ENCODE data around the gene SCO1.

The SCO1 gene

DNA sequence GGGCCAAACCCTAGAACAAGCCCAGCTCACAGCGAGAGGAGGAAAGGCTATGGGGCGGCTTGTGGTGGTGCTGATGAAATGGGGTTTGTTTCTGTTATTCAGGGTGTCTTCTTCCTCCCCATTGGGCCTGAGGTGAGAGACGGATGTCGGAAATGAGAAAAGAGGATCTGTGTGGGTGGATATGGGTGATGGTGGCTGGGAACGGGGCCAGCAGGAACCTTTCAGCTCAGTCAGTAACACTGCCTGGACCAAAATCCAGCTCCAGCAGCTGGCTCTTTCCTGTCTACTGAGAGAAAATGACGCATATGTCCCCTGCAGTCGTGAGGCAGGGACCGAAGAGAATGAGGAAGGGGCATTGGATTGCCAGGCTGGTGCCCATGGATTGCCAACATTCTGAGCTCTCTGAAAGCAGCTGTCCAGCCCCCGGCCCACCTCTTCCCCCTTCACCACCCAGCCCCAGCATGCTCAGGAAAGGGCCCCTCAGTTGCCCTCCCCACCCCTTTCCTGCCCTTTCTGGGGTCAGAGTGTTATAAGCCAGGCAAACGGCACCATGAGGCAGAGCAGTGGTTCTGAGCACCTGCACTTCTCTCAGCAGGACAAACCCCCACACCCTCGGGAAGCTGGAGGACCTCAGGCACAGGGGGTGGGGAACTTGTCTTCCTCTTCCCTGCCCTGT, 44.2 kb downstream of the SCO1 start:
- DNase-seq (ENCODE audit: low spot score) = no peak

DNA sequence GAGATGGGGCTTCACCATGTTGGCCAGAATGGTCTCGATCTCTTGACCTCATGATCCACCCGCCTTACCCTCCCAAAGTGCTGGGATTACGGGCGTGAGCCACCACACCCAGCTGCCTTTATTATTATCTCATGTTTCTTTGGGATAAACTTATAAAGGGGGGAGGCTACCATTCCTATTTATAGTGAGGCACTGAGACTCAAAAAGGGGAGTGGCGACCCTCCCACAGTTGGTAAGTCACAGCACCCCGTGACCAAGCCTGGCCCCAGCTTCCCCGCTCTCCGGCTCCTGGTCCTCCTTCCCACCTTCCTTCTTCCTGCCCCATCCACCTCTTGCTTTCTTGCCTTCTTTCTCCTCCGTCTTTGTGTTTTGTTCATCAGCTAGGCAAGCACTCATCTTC, 45.4 kb downstream of the SCO1 start:
- DNase-seq (ENCODE audit: low spot score) = no peak

DNA sequence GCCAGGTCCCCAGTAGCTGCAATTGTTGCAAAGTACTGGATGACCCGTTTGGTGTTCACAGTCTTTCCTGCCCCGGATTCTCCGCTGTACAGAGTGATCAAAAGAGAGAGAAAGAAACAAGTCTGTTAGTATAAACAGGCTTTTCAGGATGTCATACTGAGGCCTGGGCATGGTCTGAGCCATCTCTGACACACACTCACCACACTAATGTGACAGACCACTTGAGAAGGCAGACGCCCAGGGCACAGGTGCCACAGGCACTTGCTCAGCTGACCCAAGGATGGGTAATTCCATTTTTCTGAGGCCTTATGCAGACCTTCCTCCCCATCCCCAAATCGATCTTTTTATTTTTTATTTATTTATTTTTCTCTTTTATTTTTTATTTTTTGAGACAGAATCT, 47.7 kb downstream of the SCO1 start:
- DNase-seq (ENCODE audit: low spot score) = no peak

DNA sequence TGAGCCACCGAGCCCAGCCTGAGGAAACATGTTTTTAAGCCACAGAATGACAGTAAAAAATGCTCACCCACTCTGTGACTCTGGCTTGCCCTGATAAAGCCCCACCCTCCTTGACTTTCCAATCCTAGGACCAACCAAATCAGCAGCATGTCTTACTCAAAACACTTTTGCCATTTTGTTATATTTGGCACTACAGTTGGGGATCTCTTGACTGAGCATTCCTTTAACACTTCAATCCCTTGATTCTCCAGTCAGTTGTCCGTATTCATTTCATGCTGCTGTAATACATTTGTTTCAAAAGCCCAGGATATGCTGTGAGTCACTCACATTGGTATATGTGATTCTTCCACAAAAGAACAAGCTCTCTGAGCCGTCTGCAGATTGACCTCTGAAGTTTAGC, 48.4 kb downstream of the SCO1 start:
- DNase-seq (ENCODE audit: low spot score) = no peak

DNA sequence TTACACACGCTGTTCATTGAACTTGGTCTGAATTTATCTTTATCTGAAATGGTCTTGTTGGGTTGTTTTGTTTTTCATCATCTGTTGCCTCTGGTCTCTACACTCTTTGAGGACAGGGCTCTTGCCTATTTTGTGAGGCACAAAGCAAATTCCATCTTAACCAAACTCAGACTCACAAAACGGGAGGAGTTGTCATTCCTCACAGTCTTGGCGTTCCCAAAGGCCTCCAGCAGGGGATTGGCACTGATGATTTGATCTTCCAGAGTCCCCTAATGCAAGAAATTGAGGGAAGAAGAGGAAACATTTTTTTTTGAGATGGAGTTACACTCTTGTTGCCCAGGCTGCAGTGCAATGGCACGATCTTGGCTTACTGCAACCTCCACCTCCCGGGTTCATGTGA, 49.0 kb downstream of the SCO1 start:
- no peak for DNase-seq (ENCODE audit: low spot score)

DNA sequence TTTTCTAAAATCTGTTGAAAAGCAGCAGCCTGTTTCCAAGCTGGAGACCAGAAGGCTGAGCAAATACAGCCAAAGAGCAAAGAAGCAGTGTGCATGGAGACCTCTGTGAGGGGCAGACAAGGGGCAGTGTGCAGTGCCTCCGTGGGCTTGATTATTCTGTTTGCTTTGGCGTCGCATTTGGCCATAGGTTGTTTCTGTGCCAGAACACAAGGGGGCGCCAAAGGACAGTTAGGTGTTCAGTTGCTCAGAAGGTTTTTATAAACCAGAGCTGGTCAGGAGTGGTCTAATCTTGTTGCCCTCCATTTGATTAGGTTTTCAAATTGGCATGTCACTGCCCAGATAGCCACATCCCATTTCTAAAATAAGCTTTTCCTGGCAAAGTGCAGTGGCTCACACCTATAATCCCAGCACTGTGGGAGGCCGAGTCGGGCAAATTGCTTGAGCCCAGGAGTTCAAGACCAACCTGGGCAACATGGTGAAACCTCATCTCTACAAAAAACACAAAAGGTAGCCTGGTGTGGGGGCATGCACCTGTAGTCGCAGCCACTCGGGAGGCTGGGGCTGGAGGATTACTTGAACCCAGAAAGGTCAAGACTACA, 50.8 kb downstream of the SCO1 start:
- DNase-seq (ENCODE audit: low spot score) = peak; percentile 65

DNA sequence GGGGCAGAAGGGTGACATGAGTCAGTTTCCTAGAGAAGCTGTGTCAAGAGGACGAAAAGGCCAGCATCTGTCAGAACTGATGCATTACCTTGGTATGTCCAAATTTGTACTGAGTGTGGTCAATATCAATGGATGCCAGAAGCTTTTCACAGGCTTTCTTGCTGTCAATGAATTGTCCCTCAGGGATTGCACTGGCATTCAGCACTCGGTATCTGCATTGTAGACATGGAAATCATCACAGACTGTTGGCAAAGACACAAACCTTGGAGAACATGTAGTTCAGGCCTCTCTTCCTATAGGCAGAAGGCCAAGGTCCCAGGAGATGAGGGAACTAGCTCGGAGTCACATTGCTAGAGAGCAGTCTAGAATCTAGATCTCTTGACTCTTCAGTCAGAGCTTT, 56.9 kb downstream of the SCO1 start:
- DNase-seq (ENCODE audit: low spot score) = no peak

DNA sequence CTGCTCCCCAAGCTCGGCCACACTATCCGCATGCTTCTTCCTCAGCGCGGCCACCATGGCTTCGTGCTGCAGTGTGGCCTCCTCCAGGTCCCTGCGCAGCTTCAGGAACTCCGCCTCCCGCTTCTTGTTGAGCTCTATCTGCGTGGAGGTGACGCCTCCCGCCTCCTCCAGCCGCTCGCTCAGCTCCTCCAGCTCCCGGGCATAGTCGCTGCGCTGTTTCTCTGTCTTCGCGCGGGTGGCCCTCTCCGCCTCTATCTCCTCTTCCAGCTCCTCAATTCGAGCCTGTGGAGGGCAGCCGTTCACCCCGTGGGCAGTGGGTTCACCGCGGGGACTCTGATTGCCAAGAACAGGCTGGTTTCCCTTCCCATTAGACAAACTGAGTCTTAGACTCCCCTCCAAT, 59.2 kb downstream of the SCO1 start:
- DNase-seq (ENCODE audit: low spot score) = no peak

DNA sequence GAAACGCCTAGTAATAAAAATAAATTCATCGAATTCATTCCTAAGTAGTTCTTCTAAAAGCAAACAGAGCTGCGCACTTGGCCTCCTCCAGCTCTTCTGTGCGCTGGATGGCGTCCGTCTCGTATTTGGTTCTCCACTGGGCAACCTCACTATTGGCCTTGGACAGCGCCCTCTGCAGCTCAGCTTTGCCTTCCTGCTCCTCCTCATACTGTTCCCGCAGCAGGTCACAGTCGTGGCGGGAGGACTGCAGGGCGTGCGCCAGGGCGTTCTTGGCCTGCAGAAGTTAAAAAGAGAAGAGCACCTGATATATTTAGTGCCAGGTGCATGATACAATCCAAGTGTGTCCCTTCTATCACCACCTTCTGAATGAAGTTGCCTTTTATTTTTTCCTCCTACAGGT, 62.0 kb downstream of the SCO1 start:
- DNase-seq (ENCODE audit: low spot score) = no peak

DNA sequence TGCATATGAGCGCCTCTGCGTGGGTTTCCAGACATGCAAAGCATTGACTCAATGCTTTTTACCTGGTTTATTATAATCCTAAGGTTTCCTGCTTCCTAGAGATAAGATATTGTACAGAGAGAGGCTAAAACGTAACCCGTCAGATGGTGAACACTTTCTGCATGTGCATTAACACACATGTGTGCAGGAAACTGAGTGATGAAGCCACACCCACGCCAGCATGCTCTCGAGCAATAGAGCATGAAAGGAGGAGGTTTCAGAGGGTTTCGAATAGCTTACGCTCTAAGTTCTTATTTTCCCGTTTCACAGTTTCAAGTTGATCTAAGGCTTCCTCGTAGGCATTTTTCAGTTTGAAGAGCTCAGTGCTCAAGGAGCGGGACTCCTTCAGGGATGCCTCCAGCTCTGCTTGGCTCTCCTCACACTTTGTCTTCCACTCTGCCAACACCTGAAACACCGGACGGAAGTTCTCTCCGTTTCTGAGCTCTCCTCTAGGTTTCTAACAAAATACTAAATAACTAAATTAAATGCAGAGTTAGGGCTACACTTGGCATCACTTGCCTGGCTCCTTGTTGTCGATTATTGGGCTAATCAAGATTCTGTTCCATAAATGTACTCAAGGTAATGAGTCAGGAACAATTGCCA, 63.5 kb downstream of the SCO1 start:
- DNase-seq (ENCODE audit: low spot score) = no peak

DNA sequence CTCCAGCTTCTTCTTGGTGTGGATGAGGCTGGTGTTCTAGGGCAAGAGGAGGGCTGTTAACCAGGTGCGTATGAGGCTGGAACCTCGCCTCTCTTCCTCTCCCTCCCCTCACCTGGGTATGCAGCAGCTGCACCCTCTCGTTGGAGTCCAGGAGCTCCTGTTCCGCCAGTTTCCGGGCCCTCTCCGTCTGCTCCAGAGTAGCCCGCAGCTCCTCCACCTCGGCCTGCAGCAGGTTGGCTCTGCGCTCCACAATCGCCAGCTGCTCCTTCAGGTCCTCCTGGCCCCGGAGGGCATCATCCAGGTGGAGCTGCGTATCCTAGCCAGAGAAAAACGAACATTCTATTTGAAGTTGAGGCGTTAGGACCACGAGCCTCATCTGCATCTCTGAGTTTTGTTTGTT, 65.6 kb downstream of the SCO1 start:
- no peak for DNase-seq (ENCODE audit: low spot score)

DNA sequence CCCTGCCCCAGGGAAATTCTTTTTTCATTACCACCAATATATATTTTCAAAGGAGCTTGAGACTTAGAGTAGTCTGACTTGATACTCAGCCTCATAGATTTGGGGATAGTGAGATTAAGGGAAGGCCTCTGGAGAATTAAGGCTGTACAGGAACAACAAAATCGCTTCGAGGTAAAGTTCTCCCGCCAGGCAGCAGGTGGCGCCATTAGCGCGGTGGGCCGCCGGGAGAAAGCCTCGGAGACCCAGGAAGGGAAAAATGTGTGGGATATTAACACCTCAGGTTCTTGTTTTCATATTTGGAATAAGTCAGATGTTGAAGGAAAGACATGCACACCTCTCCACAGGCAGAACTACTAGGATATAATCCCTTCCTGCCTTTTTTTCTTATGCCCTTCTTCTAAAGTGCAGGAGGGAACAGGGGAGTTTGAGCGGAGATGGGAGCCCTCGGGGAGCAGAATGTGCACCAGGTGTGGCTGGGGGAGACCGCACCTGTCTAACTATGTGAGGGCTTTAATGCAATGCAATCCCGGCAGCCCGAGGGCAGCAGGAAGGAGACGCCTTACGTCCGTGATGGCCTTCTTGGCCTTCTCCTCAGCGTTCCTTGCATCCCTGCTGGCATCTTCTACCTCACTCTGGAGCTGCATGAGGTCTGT, 66.2 kb downstream of the SCO1 start:
- peak; percentile 66 for DNase-seq (ENCODE audit: low spot score)

DNA sequence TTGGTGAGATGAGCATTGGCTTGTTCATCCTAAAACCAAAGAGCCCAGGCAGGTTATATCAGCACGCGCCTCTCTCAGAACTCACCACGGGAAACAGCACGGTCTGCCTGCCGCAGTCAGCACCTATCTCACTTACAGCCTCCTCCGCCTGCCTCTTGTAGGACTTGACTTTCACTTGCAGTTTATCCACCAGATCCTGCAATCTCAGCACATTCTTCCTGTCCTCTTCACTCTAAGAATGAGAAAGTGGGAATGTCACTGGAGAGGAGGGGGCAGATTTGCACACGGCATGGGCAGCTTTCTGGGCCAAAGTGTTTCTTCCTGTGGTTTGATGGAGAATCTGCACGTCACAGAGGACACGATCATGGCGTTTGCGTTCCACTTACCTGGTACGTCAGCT, 67.6 kb downstream of the SCO1 start:
- DNase-seq (ENCODE audit: low spot score) = no peak

DNA sequence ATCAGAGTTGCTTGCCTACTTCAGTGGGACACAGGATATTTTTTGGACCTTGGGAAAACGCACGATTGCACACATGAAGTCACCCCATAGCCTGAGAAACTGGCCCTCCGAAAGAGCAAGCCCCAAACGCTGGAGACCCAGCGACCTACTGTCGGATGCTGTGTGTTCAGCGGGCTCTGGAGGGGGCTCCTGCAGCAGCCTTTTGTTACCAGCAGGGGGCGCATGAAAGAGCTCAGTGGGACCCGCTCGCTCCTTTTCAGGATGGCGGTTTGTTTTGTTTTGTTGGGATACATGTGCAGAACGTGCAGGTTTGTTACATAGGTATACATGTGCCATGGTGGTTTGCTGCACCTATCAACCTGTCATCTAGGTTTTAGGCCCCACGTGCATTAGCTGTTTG, 68.6 kb downstream of the SCO1 start:
- peak; percentile 21 for DNase-seq (ENCODE audit: low spot score)

DNA sequence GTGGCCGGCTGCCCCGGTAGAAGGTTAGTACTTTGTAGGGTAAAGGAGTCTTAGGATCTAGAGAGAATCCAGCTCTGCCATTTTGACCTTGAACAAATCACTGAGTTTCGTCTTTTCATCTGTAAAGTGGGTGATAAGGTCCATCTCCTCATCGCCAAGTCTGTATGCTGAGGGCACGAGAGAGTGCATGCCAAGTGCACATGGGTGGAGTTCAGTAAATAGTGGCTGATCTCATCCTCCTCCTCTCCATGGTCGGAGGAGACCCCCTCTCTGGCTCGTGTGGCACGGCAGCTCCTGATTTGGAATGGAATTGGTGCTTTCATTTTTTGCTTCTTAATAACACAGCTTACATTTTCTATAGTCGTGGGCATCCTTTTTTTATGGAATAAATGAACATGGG, 70.9 kb downstream of the SCO1 start:
- DNase-seq (ENCODE audit: low spot score) = no peak

DNA sequence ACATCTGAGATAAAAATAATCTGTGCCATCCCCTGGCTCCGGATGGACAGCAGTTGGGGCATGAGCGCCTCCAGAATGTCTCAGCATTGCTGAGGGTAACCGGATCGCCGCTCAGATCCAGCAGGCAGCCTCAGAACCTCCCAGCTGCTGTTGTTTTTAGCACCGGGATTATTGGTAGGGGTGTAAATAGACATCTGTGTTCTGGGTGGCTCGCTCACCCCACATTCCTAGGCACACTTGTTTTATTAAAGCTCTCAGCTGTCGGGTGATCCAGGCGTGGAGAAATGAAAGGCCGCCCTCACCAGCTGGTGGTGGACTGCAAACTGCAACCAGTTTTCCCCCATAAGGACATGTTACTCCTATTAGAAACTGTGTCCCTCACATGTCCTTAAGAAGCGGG, 72.4 kb downstream of the SCO1 start:
- no peak for DNase-seq (ENCODE audit: low spot score)

DNA sequence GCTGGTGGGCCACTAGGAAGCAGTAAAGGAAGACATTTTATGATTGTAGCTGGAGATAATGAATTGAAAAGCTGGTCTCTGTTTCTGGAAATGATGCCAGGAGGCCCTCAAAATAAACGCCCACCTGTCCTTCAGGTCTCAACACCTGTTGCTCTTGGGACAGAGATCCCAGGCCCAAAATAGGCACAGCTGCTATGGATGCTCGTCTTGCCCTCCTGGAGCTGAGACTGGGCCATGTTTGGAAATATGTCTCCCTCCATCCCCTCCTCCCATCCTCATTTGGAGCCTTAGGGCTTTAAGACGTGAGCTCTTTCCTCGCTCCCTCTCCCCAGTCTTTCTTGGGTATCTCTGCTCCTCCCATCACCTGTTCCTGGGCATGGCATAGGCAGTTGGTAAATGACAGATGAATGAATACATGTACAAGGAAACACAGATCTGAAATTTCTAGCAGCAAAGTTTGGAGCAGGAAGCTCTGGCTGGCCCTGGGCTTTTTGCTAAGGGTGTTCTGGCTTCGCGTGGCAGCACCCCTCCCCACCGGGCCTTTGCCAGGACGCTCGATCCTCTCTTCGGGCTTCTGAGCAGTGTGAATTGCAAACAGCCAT, 73.5 kb downstream of the SCO1 start:
- DNase-seq (ENCODE audit: low spot score) = no peak

DNA sequence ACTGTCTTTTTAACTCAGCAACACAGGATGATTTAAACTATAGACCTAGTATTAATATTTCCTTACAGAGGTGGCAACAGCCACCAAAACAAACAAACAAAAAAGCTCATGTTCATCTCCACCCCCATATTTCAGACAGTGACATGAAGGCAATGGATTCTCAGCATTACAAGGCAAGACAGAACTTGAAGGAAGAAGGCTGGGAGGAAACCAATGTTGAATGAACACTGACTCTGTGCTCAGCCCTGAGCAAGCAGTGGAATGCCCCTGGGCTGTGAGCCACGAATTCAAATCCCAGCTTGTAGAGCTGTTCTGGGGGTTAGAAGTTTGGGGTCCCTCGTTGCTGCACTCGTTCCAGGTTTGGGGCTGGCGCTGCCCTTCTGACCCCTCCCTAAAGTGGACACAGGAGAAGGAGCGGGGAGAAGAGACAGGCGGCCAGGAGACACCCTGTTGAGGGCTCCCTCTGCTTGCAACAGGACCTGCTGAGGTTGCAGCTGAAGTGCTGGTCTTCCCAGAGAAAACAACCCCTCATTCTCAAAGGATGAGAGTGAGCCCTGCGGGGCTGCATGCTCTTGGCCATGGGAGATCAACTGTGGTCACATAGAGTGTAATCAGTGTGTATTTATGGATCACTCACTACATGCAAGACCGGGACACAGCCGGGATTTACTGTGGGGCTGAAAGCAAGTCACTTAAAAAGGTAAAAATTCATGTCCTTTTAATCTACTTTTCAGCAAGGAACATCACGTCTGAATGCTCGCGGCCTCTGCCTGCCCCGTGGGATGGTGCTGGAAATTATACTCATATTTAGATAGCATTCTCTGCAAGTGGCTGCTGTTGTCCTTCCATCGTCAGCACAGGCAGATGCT, 74.5 kb downstream of the SCO1 start:
- no peak for DNase-seq (ENCODE audit: low spot score)
